ENCODE measurements around the gene VEZT.
"Not testable (repeated sequence)": the region's sequence is repeated elsewhere in the genome, so short reads cannot be mapped to it uniquely, and the experiment has no call there.

VEZT gene

GRCh38 chr12:95262808-95263207, 45.2 kb downstream of the VEZT start:
- DNase-seq = no peak

DNA sequence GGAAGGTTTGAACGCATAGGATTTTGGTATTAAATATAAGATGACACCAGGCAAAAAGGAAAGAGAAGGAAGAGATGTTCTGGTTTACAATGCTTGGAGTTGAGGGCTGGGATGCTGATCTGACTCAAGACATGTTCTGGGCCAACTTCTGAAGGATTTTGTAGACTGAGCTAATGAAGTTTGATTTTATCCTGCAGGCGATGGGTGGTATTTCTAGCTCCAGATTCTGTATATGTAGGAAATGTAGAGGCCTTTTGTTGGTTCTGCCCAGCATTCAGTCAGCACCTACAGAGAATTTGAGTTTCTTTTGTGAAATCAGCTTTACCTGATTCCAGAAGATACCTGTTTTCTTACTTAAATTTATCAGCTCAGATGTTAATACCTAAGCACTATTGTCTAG, 48.2 kb downstream of the VEZT start:
- DNase-seq = no peak

DNA sequence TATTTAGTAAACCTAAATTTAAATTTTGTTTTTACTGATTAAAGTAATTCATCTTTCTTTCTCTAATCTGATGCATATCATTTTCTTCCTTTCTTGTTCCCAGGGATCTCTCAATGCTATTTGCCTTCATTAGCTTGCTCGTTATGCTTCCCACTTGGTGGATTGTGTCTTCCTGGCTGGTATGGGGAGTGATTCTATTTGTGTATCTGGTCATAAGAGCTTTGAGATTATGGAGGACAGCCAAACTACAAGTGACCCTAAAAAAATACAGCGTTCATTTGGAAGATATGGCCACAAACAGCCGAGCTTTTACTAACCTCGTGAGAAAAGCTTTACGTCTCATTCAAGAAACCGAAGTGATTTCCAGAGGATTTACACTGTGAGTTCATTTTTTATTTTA, 48.6 kb downstream of the VEZT start:
- no peak for DNase-seq

GRCh38 chr12:95269892-95270291, 52.3 kb downstream of the VEZT start:
- DNase-seq = no peak

DNA sequence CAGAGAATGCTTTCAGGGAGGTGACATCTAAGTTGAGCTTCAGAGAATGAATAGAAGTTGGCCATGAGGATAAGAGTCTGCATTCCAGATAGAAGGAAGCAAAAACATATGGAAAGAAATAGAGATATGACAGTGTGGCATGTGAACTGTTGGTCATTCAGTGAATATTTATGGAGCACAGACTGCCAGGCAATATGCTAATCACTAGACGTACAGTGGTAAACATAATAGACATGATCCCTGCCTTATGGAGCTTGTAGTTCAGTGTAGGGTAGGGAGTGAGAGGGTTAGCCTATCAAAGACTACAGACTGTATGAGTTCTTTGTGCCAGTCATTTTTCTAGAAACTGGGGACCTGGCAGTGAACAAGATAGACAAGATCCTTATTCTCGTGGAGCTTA, 53.9 kb downstream of the VEZT start:
- DNase-seq = no peak

DNA sequence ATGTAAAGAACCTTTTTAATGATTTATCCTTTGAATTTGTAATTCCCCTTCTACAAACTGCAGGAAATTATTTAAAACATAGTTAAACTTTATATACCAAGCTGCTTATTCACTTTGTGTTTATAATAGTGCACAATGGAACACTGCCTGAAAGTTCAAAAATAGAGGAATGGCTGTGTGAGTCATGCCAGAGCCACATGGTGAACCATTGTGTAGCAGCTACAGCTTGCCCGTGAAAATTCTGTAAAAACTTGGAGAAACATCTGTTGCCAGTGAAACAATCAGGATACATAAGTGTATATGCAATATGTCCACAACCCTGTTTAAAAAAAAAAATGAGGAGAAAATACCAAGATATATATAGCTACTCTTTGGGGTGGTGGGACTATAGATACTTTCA, 59.5 kb downstream of the VEZT start:
- DNase-seq = no peak

GRCh38 chr12:95279856-95280255, 62.2 kb downstream of the VEZT start:
- DNase-seq = no peak

GRCh38 chr12:95282266-95282665, 64.7 kb downstream of the VEZT start:
- no peak for DNase-seq

GRCh38 chr12:95283371-95283770, 65.8 kb downstream of the VEZT start:
- DNase-seq = no peak

- DNase-seq = no peak
Observed at GRCh38 chr12:95286713-95287112, 69.1 kb downstream of the VEZT start.

DNA sequence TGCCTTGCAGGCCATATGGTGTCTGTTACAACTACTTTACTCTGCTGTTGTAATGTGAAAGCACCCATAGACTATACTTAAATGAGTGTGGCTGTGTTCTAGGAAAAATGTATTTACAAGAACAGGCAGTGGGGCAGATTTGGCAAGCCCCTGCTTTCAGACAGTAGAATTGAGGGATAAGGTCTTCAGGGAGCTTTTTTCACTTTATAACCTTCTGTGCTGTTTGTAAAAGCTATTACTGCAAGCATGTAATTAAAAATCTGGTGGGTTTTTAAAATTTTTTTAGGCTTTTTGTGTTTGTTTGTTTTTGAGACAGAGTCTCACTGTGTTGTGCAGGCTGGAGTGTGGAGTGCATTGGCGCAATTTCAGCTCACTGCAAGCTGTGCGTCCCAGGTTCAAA, 73.9 kb downstream of the VEZT start:
- no peak for DNase-seq

DNA sequence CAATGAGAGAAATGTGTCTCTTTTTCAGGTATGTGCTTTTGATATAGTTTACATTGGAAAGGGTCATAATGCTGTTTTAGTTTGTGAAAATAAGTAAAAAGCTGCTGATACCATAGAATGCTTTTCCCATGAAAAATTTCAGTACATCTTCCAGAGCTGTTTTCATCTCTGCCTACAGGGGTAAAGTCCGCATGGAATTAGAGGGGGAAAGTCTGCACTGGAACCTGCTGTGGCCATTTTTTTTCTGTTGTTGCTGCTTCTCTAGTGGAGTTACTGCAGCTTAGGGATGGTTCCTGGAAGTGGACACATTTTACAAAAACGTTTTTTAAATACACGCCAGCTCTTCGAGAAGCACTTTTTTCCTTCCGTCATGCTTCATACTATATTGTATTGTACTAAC, 81.3 kb downstream of the VEZT start:
- DNase-seq = no peak

- no peak for DNase-seq
Observed at GRCh38 chr12:95300286-95300685, 82.7 kb downstream of the VEZT start.

- no peak for DNase-seq
Observed at GRCh38 chr12:95303476-95303875, 85.9 kb downstream of the VEZT start.

DNA sequence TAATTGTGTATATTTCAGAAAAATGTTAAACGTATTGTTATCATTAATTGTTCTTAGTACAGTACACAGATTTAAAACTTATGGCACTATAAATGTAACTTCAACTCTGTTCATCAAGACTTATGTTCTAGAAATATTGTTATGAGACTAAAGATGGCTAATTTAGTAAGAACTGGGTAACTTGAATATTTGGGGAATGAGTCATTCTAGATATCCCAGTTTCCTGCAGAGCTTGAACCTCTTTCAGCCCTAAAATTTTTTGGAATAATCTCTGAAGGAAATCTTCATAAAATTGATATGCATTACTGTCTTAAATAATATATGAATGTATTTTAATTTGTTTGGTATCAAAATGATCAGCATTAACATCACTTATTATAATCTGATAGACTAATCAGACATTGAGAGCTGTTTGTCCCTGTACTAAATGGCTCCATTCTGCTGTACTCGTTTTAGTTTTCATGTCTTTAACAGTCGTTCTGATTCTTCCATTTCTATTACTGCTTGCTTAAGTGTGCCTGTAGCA, 87.1 kb downstream of the VEZT start:
- DNase-seq = no peak

DNA sequence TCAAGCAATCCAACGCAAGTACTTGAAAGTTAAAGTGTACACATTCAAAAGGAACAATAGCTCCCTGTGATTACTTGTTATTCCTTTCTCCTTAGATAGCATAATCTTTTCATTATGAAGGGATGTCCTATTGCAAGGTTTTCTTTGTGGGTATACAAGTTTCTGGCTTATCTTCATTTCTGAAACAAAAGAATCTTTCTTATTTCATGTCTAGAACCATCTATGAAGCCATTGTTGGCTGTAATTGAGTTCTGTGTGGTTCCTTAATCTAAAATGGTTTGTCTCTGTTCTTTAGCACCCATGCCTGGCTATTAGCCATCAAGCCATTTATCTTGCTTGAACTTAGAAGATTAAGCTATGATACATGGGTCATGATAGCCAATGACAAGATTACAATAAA, 95.0 kb downstream of the VEZT start:
- DNase-seq = no peak

DNA sequence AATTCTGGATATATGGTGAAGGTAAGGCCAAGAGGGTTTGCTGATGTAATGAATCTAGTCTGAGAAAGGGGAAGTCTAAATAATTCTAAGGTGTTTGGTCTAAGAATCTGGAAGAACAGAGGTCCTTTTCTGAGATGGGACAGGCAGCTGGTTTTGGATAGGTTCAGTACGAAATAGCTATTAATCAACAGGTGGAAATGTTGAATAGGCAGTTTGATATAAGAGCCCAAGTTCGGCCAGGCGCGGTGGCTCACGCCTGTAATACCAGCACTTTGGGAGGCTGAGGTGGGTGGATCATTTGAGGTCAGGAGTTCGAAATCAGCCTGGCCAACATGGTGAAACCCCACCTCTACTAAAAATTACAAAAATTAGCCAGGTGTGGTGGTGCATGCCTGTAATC, 97.1 kb downstream of the VEZT start:
- not testable (repeated sequence) for DNase-seq

DNA sequence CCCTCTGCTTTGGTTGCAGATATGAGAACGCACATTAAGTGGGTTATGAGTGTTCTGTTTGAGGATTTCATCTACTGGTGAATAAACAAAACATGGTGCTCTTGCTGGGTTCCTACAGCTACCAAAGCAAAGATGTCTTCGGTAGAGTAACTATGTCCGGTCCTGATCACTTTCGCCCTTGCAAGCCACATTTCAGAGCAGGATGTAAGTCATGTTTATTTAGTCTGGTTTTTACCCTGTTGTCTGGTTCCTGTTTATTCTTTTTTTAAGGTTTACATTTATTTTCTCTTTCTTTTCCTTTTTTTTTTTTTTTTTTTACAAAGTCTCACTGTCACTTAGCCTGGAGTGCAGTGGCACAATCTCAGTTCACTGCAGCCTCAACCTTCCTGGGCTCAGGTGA, 99.2 kb downstream of the VEZT start:
- no peak for DNase-seq

- DNase-seq = no peak
Observed at GRCh38 chr12:95318071-95318545, 100.5 kb downstream of the VEZT start.

- DNase-seq = no peak
Observed at GRCh38 chr12:95319694-95320331, 102.2 kb downstream of the VEZT start.

- no peak for DNase-seq
Observed at GRCh38 chr12:95321516-95322246, 104.1 kb downstream of the VEZT start.

- DNase-seq = no peak
Observed at GRCh38 chr12:95322326-95322725, 104.7 kb downstream of the VEZT start.

DNA sequence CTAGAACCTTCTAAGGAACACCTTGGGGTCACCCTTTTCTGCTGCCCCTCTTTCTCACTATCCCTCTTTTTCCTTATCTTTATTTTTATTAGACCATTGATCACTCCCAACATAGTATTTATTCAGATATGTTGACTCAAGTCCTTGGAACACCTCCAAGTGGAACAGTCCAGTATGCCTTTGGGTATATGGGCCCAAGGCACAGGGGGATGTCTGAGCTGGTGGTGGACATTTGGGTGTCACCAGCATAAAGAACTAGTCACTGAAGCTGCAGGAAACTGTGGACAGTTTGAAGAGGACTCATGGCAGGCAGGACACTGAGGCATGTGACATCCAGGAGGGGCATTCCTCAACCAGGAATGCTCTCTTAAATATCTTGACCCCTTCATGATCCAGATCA, 105.6 kb downstream of the VEZT start:
- no peak for DNase-seq

DNA sequence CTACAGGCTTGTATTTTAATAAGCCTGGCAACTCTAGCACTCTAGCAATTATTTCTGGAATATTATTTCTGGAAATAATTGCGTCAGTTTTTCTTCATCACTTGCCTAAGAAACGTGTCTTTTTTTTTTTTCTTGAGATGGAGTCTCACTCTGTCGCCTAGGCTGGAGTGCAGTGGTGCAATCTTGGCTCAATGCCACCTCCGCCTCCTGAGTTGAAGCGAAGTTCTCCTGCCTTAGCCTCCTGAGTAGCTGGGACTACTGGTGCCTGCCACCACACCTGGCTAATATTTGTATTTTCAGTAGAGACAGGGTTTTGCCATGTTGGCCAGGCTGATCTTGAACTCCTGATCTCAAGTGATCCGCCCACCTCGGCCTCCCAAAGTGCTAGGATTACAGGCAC, 106.6 kb downstream of the VEZT start:
- DNase-seq = not testable (repeated sequence)

DNA sequence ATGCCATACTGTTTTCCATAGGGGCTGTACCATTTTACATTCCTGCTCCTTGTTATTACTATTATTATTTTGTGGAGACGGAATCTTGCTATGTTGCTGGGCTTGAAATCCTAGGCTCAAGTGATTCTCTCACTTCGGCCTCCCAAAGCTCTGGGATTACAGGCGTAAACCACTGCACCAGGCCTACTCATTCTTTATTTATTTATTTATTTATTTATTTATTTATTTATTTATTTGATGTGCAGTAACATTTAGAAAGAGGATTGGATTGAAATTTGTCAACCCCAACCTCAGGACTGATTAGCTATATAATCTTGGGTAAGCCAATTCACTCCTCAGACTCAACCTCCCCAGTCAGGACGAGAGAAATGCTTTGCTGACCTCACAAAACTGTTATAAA, 107.9 kb downstream of the VEZT start:
- no peak for DNase-seq
